Karpas-422 (cell line): ENCODE results near the gene ST6GALNAC6. TPM values are rescaled to one million over a fixed set of nuclear protein-coding genes. Genes with fewer than 3 reads are reported as not detected.

ENCODE experiments used
- DNase-seq: peaks from one replicate; pipeline ENCODE4 v3.0.0-alpha.2; 2015
- H2AFZ ChIP-seq: fragments of 200-600 bp; sonication (generic); 2 replicates; pipeline ENCODE4 v1.6.1; 2014; ENCODE audit warnings: antibody characterized with exemption, low read length, mixed read lengths
- H3K27ac ChIP-seq: fragments of 200-600 bp; sonication (generic); 2 replicates; pipeline ENCODE4 v1.5.1; 2014; ENCODE audit warnings: mild to moderate bottlenecking, low read length, moderate library complexity
- H3K27me3 ChIP-seq: fragments of 200-600 bp; sonication (generic); 2 replicates; pipeline ENCODE4 v1.6.1; 2014; ENCODE audit warnings: low read length, mixed read lengths
- H3K36me3 ChIP-seq: fragments of 200-600 bp; sonication (generic); 2 replicates; pipeline ENCODE4 v1.6.1; 2014; ENCODE audit warnings: low read length, mixed read lengths; ENCODE audit not compliant: insufficient read depth
- H3K4me1 ChIP-seq: fragments of 200-600 bp; sonication (generic); 2 replicates; pipeline ENCODE4 v1.6.1; 2014; ENCODE audit warnings: mild to moderate bottlenecking, low read length, mixed read lengths
- H3K4me2 ChIP-seq: fragments of 200-600 bp; sonication (generic); 2 replicates; pipeline ENCODE4 v1.6.1; 2014; ENCODE audit warnings: low read length, low read depth, mild to moderate bottlenecking; ENCODE audit not compliant: poor library complexity, severe bottlenecking
- H3K4me3 ChIP-seq: fragments of 200-600 bp; sonication (generic); 2 replicates; pipeline ENCODE4 v1.5.1; 2014; ENCODE audit warnings: mild to moderate bottlenecking, antibody characterized with exemption, low read length, mixed read lengths
- H3K79me2 ChIP-seq: fragments of 200-600 bp; sonication (generic); 2 replicates; pipeline ENCODE4 v1.6.1; 2014; ENCODE audit warnings: mild to moderate bottlenecking, low read length, mixed read lengths
- H3K9ac ChIP-seq: fragments of 200-600 bp; sonication (generic); 2 replicates; pipeline ENCODE4 v1.6.0; 2014; ENCODE audit warnings: low read length
- H3K9me2 ChIP-seq: fragments of 200-600 bp; sonication (generic), shearing (Covaris generic); replicated peaks from 2 replicates; pipeline ENCODE4 v1.6.0; 2014; ENCODE audit warnings: mild to moderate bottlenecking, low read length, moderate library complexity; ENCODE audit not compliant: insufficient read depth
- H3K9me3 ChIP-seq: fragments of 300-700, 200-600 bp; sonication (generic); 2 replicates; pipeline ENCODE4 v1.6.1; 2014; ENCODE audit warnings: low read length, mixed read lengths
- H4K20me1 ChIP-seq: fragments of 200-600 bp; sonication (generic); 2 replicates; pipeline ENCODE4 v1.6.1; 2014; ENCODE audit warnings: mild to moderate bottlenecking, antibody characterized with exemption, low read length, low read depth; ENCODE audit not compliant: insufficient read depth
- total RNA-seq: library from RNA; depleted of rRNA; stranded (reverse); fragments of >200 nt; shearing (Covaris generic); gene quantifications from 2 replicates; pipeline ENCODE4 v1.2.3, GENCODE V29; 2014; ENCODE audit warnings: low replicate concordance

The ST6GALNAC6 gene
- total RNA-seq, 1 experiment from 2014 or later: 21.7 TPM

DNA sequence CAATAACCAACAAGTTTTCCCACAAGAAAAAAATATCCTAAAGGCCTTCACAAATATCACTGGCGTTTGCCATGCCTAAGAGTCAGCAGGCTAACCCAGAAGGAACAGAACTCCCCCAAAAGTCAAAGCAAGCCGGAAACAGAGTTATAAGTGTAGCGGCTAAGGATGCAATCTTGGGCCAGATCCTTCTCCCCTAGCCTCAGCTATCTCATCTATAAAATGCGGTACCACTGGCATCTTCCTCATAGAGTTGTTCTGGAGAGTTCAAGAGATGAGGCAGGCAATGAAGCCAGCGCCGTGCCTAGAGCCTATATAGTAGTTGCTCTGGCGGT lies 37.6 kb upstream of the ST6GALNAC6 start:
- H3K27ac ChIP-seq: no peak overlapping the region
- H4K20me1 ChIP-seq: peaks cover 28% of the 10 kb centered on the region
- H3K27me3 ChIP-seq: no peaks in the 10 kb centered on the region
- H3K4me1 ChIP-seq: peaks cover 28% of the 10 kb centered on the region
- peaks cover 3% of the 10 kb centered on the region; the same call in 1 of the 2 replicates for H3K36me3 ChIP-seq
- H2AFZ ChIP-seq: no peak overlapping the region
- H3K4me3 ChIP-seq: peak overlapping the region; percentile 79
- H3K9ac ChIP-seq: peak overlapping the region; percentile 83
- no peaks in the 10 kb centered on the region for H3K9me2 ChIP-seq
- H3K79me2 ChIP-seq: peaks cover 20% of the 10 kb centered on the region
- no peaks in the 10 kb centered on the region for H3K9me3 ChIP-seq
- peak overlapping the region; percentile 85 for H3K4me2 ChIP-seq
- no peak for DNase-seq

DNA sequence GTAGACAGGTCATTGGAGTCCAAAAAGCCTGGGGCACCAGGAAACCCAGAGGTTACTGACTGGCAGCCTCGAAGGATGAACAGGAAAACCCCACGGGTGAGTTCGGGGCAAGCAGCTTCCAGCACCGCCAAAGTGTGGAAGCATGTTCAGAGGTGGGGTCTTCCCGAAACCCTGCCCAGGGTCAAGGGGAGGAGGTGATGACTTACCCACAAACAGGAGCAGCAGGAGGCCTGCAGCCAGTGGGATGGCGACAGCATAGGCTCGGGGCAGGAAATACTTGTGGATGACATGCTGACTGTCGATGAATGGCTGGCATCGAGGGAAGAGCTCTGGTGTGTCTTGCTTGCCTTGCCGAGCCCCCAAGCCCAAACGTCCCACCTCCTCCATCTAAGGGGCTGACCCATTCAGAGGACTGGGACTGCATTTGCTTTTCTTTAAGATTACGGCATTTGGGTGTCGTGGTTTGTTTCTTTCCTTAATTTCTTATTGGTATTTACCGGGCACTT lies 37.0 kb upstream of the ST6GALNAC6 start:
- Histone ChIP-seq H2AFZ (no peak overlapping the region), H3K4me1 (peaks cover 30% of the 10 kb centered on the region), H3K79me2 (peaks cover 20% of the 10 kb centered on the region), H3K27ac (no peak overlapping the region), H3K27me3 (no peaks in the 10 kb centered on the region), H3K9me2 (no peaks in the 10 kb centered on the region), H3K36me3 (peaks cover 3% of the 10 kb centered on the region; the same call in 1 of the 2 replicates), H3K9ac (peak overlapping the region; percentile 83), H3K9me3 (no peaks in the 10 kb centered on the region), H3K4me2 (peak overlapping the region; percentile 85), H4K20me1 (peaks cover 29% of the 10 kb centered on the region), H3K4me3 (peak overlapping the region; percentile 79)
- DNase-seq: no peak

DNA sequence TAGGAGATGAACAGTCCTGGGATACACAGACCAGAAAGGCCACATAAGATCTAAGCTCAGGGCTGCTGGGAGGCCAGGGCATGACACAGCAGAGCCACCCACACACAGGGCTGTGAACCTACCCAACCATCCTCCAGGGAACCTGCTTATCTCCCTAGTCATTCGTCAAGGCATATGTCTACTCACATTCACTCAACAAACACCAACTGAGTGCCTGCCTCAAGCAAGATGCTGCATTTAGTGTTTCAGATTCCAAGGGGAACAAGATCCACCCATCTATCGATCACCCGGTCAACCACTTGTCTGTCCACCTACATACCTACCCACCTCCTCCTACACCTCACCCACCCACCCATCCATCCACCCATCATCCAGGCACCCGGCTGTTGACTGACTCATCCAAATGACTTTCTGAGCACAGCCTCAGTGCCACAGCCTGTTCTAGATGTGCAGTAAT lies 36.4 kb upstream of the ST6GALNAC6 start:
- peaks cover 33% of the 10 kb centered on the region for H4K20me1 ChIP-seq
- DNase-seq: no peak
- H2AFZ ChIP-seq: no peak overlapping the region
- H3K27me3 ChIP-seq: no peaks in the 10 kb centered on the region
- H3K36me3 ChIP-seq: peaks cover 3% of the 10 kb centered on the region; the same call in 1 of the 2 replicates
- H3K4me1 ChIP-seq: peaks cover 36% of the 10 kb centered on the region
- no peaks in the 10 kb centered on the region for H3K9me3 ChIP-seq
- peak overlapping the region; percentile 83 for H3K9ac ChIP-seq
- H3K4me2 ChIP-seq: peak overlapping the region; percentile 85
- H3K79me2 ChIP-seq: peaks cover 20% of the 10 kb centered on the region
- H3K9me2 ChIP-seq: no peaks in the 10 kb centered on the region
- H3K27ac ChIP-seq: no peak overlapping the region
- peak overlapping the region; percentile 79; the same call in 1 of the 2 replicates for H3K4me3 ChIP-seq

- H3K27me3 ChIP-seq: no peaks in the 10 kb centered on the region
- H3K4me1 ChIP-seq: peaks cover 41% of the 10 kb centered on the region
- H3K79me2 ChIP-seq: peaks cover 20% of the 10 kb centered on the region
- H2AFZ ChIP-seq: no peak overlapping the region
- no peak overlapping the region for H3K27ac ChIP-seq
- H4K20me1 ChIP-seq: peaks cover 38% of the 10 kb centered on the region
- no peak overlapping the region for H3K4me3 ChIP-seq
- no peak for DNase-seq
- H3K9me2 ChIP-seq: no peaks in the 10 kb centered on the region
- H3K9ac ChIP-seq: no peak overlapping the region
- H3K4me2 ChIP-seq: no peak overlapping the region
- no peaks in the 10 kb centered on the region for H3K9me3 ChIP-seq
- peaks cover 3% of the 10 kb centered on the region; the same call in 1 of the 2 replicates for H3K36me3 ChIP-seq
Measured at GRCh38 chr9:127934986-127935385, 35.6 kb upstream of the ST6GALNAC6 start.

DNA sequence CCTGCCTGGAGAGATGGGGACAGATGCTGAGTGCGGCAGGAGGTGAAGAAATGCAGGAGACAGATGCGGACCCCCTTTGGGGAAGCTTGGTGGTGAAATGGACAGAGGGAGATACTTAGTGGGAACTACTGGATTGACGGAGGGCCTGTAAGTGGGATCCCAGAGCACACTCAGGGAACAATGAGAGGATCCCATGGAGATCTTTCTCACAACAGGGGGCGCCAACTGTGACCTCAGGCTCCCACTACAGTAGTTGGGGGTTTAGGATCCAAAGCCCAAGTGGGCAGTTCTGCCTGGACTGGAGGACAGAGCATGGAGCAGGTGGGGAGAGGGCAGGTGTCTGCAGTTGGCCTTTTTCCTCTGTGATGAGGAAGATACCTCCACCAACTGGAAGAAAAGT lies 34.8 kb upstream of the ST6GALNAC6 start:
- peaks cover 41% of the 10 kb centered on the region for H3K4me1 ChIP-seq
- no peak overlapping the region for H3K9ac ChIP-seq
- no peak overlapping the region for H3K4me2 ChIP-seq

DNA sequence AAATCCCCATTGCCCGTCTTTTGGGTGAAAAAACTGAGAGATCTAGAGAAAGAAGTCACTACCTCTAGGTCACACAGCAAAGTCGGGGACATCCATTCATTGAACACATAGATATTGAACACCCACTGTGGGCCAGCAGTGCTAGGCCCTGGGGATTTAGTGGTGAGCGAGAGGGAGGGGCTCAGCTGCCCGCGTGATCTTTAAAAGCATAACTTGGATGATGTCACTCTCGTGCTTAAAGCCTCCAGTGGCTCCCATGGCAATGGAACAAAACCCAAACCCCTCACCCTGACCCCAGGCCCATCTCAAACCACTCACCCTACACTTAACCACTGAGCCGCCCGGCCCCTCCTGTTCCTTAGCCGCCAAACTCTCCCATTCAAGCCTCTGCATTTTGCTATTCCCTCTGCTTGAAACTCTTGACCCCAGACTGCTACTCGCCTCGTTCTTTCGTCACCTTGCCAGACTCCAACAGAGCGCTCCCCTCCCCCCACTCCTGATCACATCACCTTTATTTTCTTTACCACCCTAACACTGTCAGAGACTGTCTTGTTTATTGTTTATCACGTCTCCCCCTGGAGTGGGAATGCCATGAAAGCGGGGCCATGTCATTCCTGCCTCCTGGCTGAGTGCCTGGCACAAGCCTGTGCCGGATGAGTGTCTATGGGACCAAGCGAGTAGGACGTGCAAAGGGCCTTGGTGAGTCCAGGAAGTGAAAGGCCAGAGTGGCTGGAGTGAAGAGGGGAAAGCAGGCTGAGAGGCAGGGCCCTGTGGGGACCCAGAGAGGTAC lies 31.9 kb upstream of the ST6GALNAC6 start:
- peaks cover 8% of the 10 kb centered on the region for H3K79me2 ChIP-seq

More for the DNA sequence above, 34.8 kb upstream of the ST6GALNAC6 start:
- Histone ChIP-seq H3K9me2 (no peaks in the 10 kb centered on the region), H3K27ac (no peak overlapping the region), H3K79me2 (peaks cover 20% of the 10 kb centered on the region), H3K27me3 (no peaks in the 10 kb centered on the region), H3K9me3 (no peaks in the 10 kb centered on the region), H4K20me1 (peaks cover 43% of the 10 kb centered on the region), H3K4me3 (no peak overlapping the region), H2AFZ (no peak overlapping the region), H3K36me3 (peaks cover 3% of the 10 kb centered on the region; the same call in 1 of the 2 replicates)
- no peak for DNase-seq

GRCh38 chr9:127930231-127931091 lies 31.1 kb upstream of the ST6GALNAC6 start, which contains the start of gene PIP5KL1:
Gene PIP5KL1, minus strand, starts transcription at chr9:127930777. Its CDS starts 25 bp downstream, at chr9:127930752.
- H4K20me1 ChIP-seq: peaks cover 33% of the 10 kb centered on the region; the same call in 1 of the 2 replicates
- H3K27me3 ChIP-seq: no peaks in the 10 kb centered on the region
- no peaks in the 10 kb centered on the region for H3K79me2 ChIP-seq
- no peaks in the 10 kb centered on the region for H3K9me3 ChIP-seq
- no peaks in the 10 kb centered on the region for H3K9me2 ChIP-seq
- DNase-seq: peak; percentile 91
- H3K9ac ChIP-seq: peak within 1 kb of the TSS; percentile 57
- H2AFZ ChIP-seq: no peak within 1 kb of the TSS; the same call in 1 of the 2 replicates
- peak within 1 kb of the TSS; percentile 93 for H3K4me2 ChIP-seq
- no peaks in the 10 kb centered on the region for H3K36me3 ChIP-seq
- H3K27ac ChIP-seq: no peak within 1 kb of the TSS
- peaks cover 20% of the 10 kb centered on the region for H3K4me1 ChIP-seq
- peak within 1 kb of the TSS; percentile 76 for H3K4me3 ChIP-seq

More for the DNA sequence above, 31.9 kb upstream of the ST6GALNAC6 start:
- H2AFZ ChIP-seq: no peak overlapping the region; the same call in 1 of the 2 replicates
- H3K4me2 ChIP-seq: peak overlapping the region; percentile 93
- no peaks in the 10 kb centered on the region for H3K27me3 ChIP-seq
- H3K4me1 ChIP-seq: peaks cover 28% of the 10 kb centered on the region
- no peaks in the 10 kb centered on the region for H3K9me2 ChIP-seq
- H4K20me1 ChIP-seq: peaks cover 41% of the 10 kb centered on the region
- H3K9me3 ChIP-seq: no peaks in the 10 kb centered on the region
- H3K36me3 ChIP-seq: peaks cover 2% of the 10 kb centered on the region; the same call in 1 of the 2 replicates
- peak overlapping the region; percentile 76 for H3K4me3 ChIP-seq
- peak; percentile 64 for DNase-seq
- peak overlapping the region; percentile 56 for H3K9ac ChIP-seq
- H3K27ac ChIP-seq: no peak overlapping the region
